ENCODE data around the gene VPS45. TPM values are rescaled to one million over a fixed set of nuclear protein-coding genes. Genes with fewer than 3 reads are reported as not detected.

The VPS45 gene
- total and polyA plus RNA-seq, 2 of the 13 experiments (the other 11 are each of a cell fraction or from before 2014, with no cell fraction given), result 15.2 to 25.2 TPM

DNA sequence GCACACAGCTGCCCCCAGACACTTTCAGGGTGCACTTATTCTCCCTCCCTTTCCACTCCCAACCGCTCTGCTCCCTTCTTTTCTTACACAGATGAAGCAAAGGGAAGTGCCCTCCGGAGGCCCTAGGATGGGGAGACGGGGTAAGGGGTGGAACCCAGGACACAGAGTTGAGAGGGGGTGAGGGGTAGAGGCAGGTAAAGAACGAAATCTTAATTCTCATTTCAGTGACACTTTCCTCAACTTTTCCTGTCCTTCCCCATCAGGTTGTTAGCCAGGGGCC, 94.9 kb downstream of the VPS45 start:
- ATAC-seq (no peak), DNase-seq (ENCODE audit: low spot score) (no peak), FAIRE-seq (no peak)
- Histone ChIP-seq H3K9me3 (ENCODE audit: low read length) (no peaks in the 10 kb centered on the region), H3K4me1 (ENCODE audit: insufficient read depth, low read length) (peaks cover 37% of the 10 kb centered on the region), H3K36me3 (replicated peaks in 1 of 2; ENCODE audit: control insufficient read depth in 1 of 2, insufficient read depth in 2 of 2, low read length in 2 of 2) (peaks cover 0 to 3% of the 10 kb centered on the region in 2 experiments; a peak in 1 of 5 replicates), H2AFZ (ENCODE audit: low read length) (no peak overlapping the region), H3K79me2 (ENCODE audit: insufficient read depth, low read length) (no peaks in the 10 kb centered on the region), H4K20me1 (ENCODE audit: insufficient read depth, low read length) (no peaks in the 10 kb centered on the region), H3K4me3 (replicated peaks in 1 of 3; ENCODE audit: insufficient read depth in 1 of 3, low read depth in 2 of 3, low read length in 3 of 3) (peak overlapping the region; percentile 47 to 66 (median 59)), H3K27ac (ENCODE audit: extremely low read length, insufficient read depth, low read length) (no peak overlapping the region), H3K9ac (ENCODE audit: insufficient read depth, low read depth, low read length) (peak overlapping the region; percentile 80; the same call in 1 of the 2 replicates), H3K4me2 (ENCODE audit: low read depth, low read length) (peak overlapping the region; percentile 93), H3K27me3 (ENCODE audit: control insufficient read depth in 1 of 2, insufficient read depth in 2 of 2, low read length in 2 of 2) (peaks cover 1 to 13% of the 10 kb centered on the region in 2 experiments; a peak in 2 of 5 replicates)
- TF ChIP-seq ZNF260 (CRISPR knock-in tag; IDR thresholded peaks at IDR 0.05; ENCODE audit: borderline replicate concordance, low read depth), result no peak
- no peak for TF ChIP-seq FOXM1 (CRISPR knock-in tag; IDR thresholded peaks at IDR 0.05)
- TF ChIP-seq MAF1 (CRISPR knock-in tag; IDR thresholded peaks at IDR 0.05; ENCODE audit: borderline replicate concordance), result no peak
- TF ChIP-seq TBL1XR1 (IDR thresholded peaks at IDR 0.05; ENCODE audit: borderline replicate concordance, low read length, partially characterized antibody), result no peak
- TF ChIP-seq NFYB (CRISPR knock-in tag; IDR thresholded peaks at IDR 0.05), result 0 out of 2 replicates have a peak, but pooled peaks have one; percentile 6
- TF ChIP-seq SOX13 (IDR thresholded peaks at IDR 0.05), result no peak
- TF ChIP-seq SOX13 (CRISPR knock-in tag; conservative IDR thresholded peaks at IDR 0.05 in 1 of 2, IDR thresholded peaks at IDR 0.05 in 1 of 2), result no peak
- TF ChIP-seq ATM (IDR thresholded peaks at IDR 0.05; ENCODE audit: borderline replicate concordance), result no peak
- no peak for TF ChIP-seq SAP130 (CRISPR knock-in tag; IDR thresholded peaks at IDR 0.05; ENCODE audit: low read depth)
- no peak for TF ChIP-seq NAIF1 (CRISPR knock-in tag; IDR thresholded peaks at IDR 0.05; ENCODE audit: borderline replicate concordance)
- no peak for TF ChIP-seq JUNB (CRISPR knock-in tag; IDR thresholded peaks at IDR 0.05; ENCODE audit: borderline replicate concordance)
- TF ChIP-seq LCORL (IDR thresholded peaks at IDR 0.05), result no peak
- TF ChIP-seq LCORL (CRISPR knock-in tag; IDR thresholded peaks at IDR 0.05), result no peak
- TF ChIP-seq ZBTB39 (CRISPR knock-in tag; IDR thresholded peaks at IDR 0.05), result 0 out of 2 replicates have a peak, but pooled peaks have one; percentile 0
- CTCF ChIA-PET (ENCODE audit: low intra/inter-chr PET ratio, low total read pairs), result no interaction called here
- POLR2A ChIA-PET, result interaction anchor here (1.0 to 1.5 kb wide), 3 partner anchors 13 to 275 kb away, joined by 3 to 4 read pairs (median 4); partner anchors contain the start of gene PLEKHO1
- 66% methylated on average over 4 of the region's 4 CpGs for WGBS (ENCODE audit: low lambda C conversion rate)
- in situ Hi-C loops (cut with HindIII; ENCODE audit: extremely low pct_ligation_motif_present, low pct_unique_long_range_greater_than_20kb) (no loop called here), intact Hi-C loops (cut with micrococcal nuclease; ENCODE audit: unreplicated experiment) (loop anchor here (5.0 to 10.0 kb wide), 2 partner anchors 95 to 198 kb away; partner anchors contain the start of gene VPS45)
- BruUV-seq (replicated peaks), result no TSS peak

Data from HepG2 (cell line).